NCI-H2171 treated with DMSO at 0.1 percent for 48 hours (cell line): ENCODE results near the gene TMEM131.
"Not testable (repeated sequence)": the region's sequence is repeated elsewhere in the genome, so short reads cannot be mapped to it uniquely, and the experiment has no call there.

ENCODE experiments used
- DNase-seq: peaks from one replicate; lab custom pipeline; 2025; lab: John Stamatoyannopoulos, UW

TMEM131 gene

GRCh38 chr2:97995734-97996624 lies at the start of gene TMEM131:
Gene TMEM131, minus strand, starts transcription at chr2:97995948. Its CDS starts 286 bp downstream, at chr2:97995662.
- peak; percentile 89 for DNase-seq

- DNase-seq = not testable (repeated sequence)
Measured at GRCh38 chr2:98044730-98045129, 49.0 kb upstream of the TMEM131 start.

- DNase-seq = no peak
Measured at GRCh38 chr2:98043101-98043500, 47.4 kb upstream of the TMEM131 start.

- DNase-seq = no peak
Measured at GRCh38 chr2:98040331-98040939, 44.7 kb upstream of the TMEM131 start.

- DNase-seq = no peak
Measured at GRCh38 chr2:98039085-98039756, 43.5 kb upstream of the TMEM131 start.

GRCh38 chr2:98037666-98038336 lies 42.1 kb upstream of the TMEM131 start:
- DNase-seq = no peak

- no peak for DNase-seq
Measured at GRCh38 chr2:98037206-98037605, 41.5 kb upstream of the TMEM131 start.

GRCh38 chr2:98036349-98037000 lies 40.7 kb upstream of the TMEM131 start:
- DNase-seq = no peak

GRCh38 chr2:98034745-98035144 lies 39.0 kb upstream of the TMEM131 start:
- no peak for DNase-seq

- no peak for DNase-seq
Measured at GRCh38 chr2:98032086-98032485, 36.3 kb upstream of the TMEM131 start.

- no peak for DNase-seq
Measured at GRCh38 chr2:98029718-98030222, 34.0 kb upstream of the TMEM131 start.

GRCh38 chr2:98028931-98029717 lies 33.4 kb upstream of the TMEM131 start:
- no peak for DNase-seq

GRCh38 chr2:98028101-98028561 lies 32.4 kb upstream of the TMEM131 start:
- DNase-seq = no peak

- no peak for DNase-seq
Measured at GRCh38 chr2:98027538-98027937, 31.8 kb upstream of the TMEM131 start.

GRCh38 chr2:98026927-98027522 lies 31.3 kb upstream of the TMEM131 start:
- no peak for DNase-seq

GRCh38 chr2:98026292-98026691 lies 30.5 kb upstream of the TMEM131 start:
- no peak for DNase-seq

GRCh38 chr2:98025481-98026037 lies 29.8 kb upstream of the TMEM131 start:
- no peak for DNase-seq

- not testable (repeated sequence) for DNase-seq
Measured at GRCh38 chr2:98022067-98022466, 26.3 kb upstream of the TMEM131 start.

- no peak for DNase-seq
Measured at GRCh38 chr2:98020992-98021713, 25.4 kb upstream of the TMEM131 start.
